ENCODE results near the gene ZNF292. TPM values are rescaled to one million over a fixed set of nuclear protein-coding genes. Genes with fewer than 3 reads are reported as not detected.
A peak's percentile ranks its signal among the peaks of the same experiment; 100 is the strongest.
"Not testable (repeated sequence)": the region's sequence is repeated elsewhere in the genome, so short reads cannot be mapped to it uniquely, and the experiment has no call there.

The ZNF292 gene
- total RNA-seq, 1 donor from 2014 or later = 28.2 TPM

- H3K4me3 ChIP-seq = no peak overlapping the region
- H3K4me1 ChIP-seq = peaks cover 15% of the 10 kb centered on the region
- H3K27me3 ChIP-seq (ENCODE audit: low read depth) = no peaks in the 10 kb centered on the region
- no peaks in the 10 kb centered on the region for H3K36me3 ChIP-seq
- intact Hi-C loops (cut with micrococcal nuclease) = no loop called here
- no peaks in the 10 kb centered on the region for H3K9me3 ChIP-seq (replicated peaks)
- no peak overlapping the region for H3K27ac ChIP-seq (replicated peaks)
- no peak for DNase-seq
- TF ChIP-seq CTCF (IDR thresholded peaks at IDR 0.05; ENCODE audit: borderline replicate concordance) = no peak
Observed at GRCh38 chr6:87184762-87185250, 29.4 kb downstream of the ZNF292 start.

GRCh38 chr6:87196275-87196842 lies 41.0 kb downstream of the ZNF292 start:
- H3K27me3 ChIP-seq (ENCODE audit: low read depth) = no peaks in the 10 kb centered on the region
- no peak for TF ChIP-seq CTCF (IDR thresholded peaks at IDR 0.05; ENCODE audit: borderline replicate concordance)
- DNase-seq = no peak
- no peaks in the 10 kb centered on the region for H3K9me3 ChIP-seq (replicated peaks)
- no peaks in the 10 kb centered on the region for H3K36me3 ChIP-seq
- no peak overlapping the region for H3K4me3 ChIP-seq
- intact Hi-C loops (cut with micrococcal nuclease) = no loop called here
- peaks cover 61% of the 10 kb centered on the region for H3K4me1 ChIP-seq
- no peak overlapping the region for H3K27ac ChIP-seq (replicated peaks)

- H3K9me3 ChIP-seq (replicated peaks) = no peaks in the 10 kb centered on the region
- no peaks in the 10 kb centered on the region for H3K36me3 ChIP-seq
- DNase-seq = no peak
- H3K4me1 ChIP-seq = peaks cover 68% of the 10 kb centered on the region
- no peaks in the 10 kb centered on the region for H3K27me3 ChIP-seq (ENCODE audit: low read depth)
- no peak overlapping the region for H3K4me3 ChIP-seq
- intact Hi-C loops (cut with micrococcal nuclease) = no loop called here
- no peak overlapping the region for H3K27ac ChIP-seq (replicated peaks)
- no peak for TF ChIP-seq CTCF (IDR thresholded peaks at IDR 0.05; ENCODE audit: borderline replicate concordance)
Observed at GRCh38 chr6:87197547-87197946, 42.2 kb downstream of the ZNF292 start.

GRCh38 chr6:87198022-87198810 lies 42.9 kb downstream of the ZNF292 start:
- H3K27ac ChIP-seq (replicated peaks); intact Hi-C loops (cut with micrococcal nuclease); H3K27me3 ChIP-seq (ENCODE audit: low read depth); H3K4me3 ChIP-seq; H3K9me3 ChIP-seq (replicated peaks); H3K36me3 ChIP-seq; DNase-seq: not testable (repeated sequence)
- H3K4me1 ChIP-seq = peaks cover 74% of the 10 kb centered on the region

- Histone ChIP-seq H3K4me3 (no peak overlapping the region), H3K4me1 (peaks cover 72% of the 10 kb centered on the region), H3K27ac (replicated peaks) (peak overlapping the region; percentile 49), H3K27me3 (ENCODE audit: low read depth) (no peaks in the 10 kb centered on the region), H3K36me3 (no peaks in the 10 kb centered on the region), H3K9me3 (replicated peaks) (no peaks in the 10 kb centered on the region)
- DNase-seq = no peak
- intact Hi-C loops (cut with micrococcal nuclease) = no loop called here
- TF ChIP-seq CTCF (IDR thresholded peaks at IDR 0.05; ENCODE audit: borderline replicate concordance) = no peak
Observed at GRCh38 chr6:87199787-87200186, 44.4 kb downstream of the ZNF292 start.
